HG03196 (cell line): Measurements from ENCODE around the gene SPRR1B.
"Not testable (repeated sequence)": the region's sequence is repeated elsewhere in the genome, so short reads cannot be mapped to it uniquely, and the experiment has no call there.

ENCODE experiments used
- ATAC-seq: cut with Tn5 transposase; IDR thresholded peaks from one replicate; pipeline ENCODE4 v1.9.1; 2021; ENCODE audit not compliant: unreplicated experiment

The SPRR1B gene, protein sequence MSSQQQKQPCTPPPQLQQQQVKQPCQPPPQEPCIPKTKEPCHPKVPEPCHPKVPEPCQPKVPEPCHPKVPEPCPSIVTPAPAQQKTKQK

GRCh38 chr1:153030895-153031294, at the start of gene SPRR1B:
Gene SPRR1B, plus strand, starts transcription at chr1:153031203. Its CDS starts 1,143 bp downstream, at chr1:153032346.
- no peak for ATAC-seq

DNA sequence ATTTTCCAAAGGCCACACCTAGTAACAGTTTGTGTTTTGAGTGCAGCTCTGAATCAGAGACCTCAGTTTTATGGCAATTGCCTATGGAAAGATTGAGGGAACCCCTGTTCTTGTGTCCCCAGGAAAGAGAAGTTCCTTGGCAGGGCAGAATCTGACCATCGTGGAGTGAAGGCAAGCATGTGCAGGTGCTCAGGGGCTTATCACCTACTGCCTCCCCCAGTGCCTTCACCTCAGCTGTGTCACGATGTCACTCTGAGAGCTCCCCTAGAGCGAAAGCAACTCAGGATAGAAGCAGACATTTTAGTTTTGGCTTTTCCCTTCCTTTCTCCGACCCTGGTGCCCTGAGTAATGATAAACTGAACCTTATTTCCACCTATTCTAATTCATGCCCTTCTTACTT, 48.9 kb upstream of the SPRR1B start:
- ATAC-seq, result no peak

GRCh38 chr1:152983234-152983633, 47.8 kb upstream of the SPRR1B start:
- no peak for ATAC-seq

DNA sequence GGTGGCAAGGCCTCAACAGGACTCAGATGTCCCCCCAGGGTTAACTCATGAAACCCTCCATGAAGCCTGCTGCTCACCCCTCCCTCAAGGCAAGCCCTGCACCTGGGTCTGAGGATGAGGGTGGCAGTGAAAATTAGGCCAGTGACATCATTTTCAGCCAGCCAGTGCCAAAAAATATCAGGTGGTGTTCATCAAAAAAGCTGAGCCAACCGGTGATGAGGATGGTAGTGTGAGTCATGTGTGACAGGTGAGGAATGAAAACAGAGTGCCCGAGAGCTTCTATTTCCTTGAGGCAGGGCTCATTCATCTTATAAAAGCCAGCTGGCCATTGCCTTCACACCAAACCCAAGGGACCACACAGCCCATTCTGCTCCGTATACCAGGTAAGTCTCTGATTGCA, 47.3 kb upstream of the SPRR1B start, which contains the start of gene SPRR1A:
TSS of gene SPRR1A (plus strand) at position 339 of the 400 bp plus-strand sequence. CDS start 1,150 bp downstream, outside the sequence.
- no peak for ATAC-seq

DNA sequence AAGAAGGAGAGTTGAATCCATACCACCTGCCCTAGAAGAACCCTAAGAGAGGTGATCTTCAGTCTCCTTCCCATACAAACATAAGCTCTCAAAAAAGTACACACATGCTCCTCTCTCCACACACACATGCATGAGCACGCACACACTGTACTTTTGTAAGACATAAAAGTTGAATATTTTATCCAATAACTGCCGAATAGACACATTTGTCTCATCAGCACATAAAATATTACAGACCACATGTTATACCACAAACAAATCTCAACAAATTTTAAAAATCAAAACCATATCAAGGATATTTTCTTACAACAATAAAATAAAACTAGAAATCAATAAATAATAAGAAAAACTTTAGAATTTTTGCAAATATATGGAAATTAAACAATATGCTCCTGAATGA, 44.4 kb upstream of the SPRR1B start:
- ATAC-seq, result no peak

- ATAC-seq, result no peak
Measured at GRCh38 chr1:152993186-152993585, 37.8 kb upstream of the SPRR1B start.

- ATAC-seq, result no peak
Measured at GRCh38 chr1:152995842-152996241, 35.2 kb upstream of the SPRR1B start.

DNA sequence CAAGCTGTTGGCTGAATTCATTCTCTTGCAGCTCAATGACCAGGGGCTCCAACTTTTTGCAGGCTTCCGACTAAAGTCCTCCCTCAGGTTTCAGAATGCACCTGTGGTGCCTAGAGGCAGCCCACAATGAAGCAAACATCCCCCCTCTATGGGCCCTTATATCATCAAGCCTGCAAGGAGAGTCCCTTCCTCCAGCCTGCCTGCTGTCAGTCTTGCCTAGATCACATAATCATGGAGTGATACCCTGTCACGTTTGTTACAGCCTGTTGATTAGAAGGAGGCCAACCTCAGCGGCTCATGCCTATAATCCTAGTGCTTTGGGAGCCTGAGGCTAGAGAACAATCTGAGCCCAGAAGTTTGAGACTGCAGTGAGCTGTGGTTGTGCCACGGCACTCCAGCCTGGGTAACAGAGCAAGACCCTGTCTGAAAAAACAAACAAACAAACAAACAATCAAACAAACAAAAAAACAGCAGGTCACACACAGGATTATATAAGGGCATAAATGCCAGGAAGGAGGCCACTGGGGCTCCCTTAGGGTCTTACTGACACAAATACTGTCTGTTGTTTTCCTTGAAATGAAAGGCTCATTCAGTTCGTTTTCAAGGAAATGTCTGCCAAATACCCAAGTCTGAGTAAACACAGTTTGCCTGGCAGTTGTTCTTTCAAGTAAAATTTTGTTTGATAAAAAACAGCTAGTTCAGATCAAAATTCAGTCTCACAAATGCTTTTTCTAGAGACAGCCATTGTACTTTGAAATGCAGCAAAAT, 34.2 kb upstream of the SPRR1B start:
- ATAC-seq, result no peak

DNA sequence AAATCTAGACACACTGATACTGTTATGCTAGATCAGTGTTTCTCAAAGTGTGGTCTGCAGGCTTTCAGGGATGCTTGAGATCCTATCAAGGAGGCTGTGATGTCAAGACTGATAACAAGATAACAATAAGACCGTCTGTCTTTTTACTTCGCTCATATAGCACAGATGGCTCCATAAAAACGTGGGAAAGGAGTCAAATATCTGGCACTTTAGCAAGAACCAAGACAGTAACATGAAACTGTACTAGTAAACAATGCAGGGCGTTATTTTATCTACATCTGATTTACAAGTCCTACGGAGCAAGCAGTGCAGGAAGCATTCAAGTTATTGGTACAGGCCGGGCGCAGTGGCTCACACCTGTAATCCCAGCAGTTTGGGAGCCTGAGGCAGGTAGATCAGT, 33.1 kb upstream of the SPRR1B start:
- ATAC-seq, result no peak

- ATAC-seq, result no peak
Measured at GRCh38 chr1:152998476-152998875, 32.5 kb upstream of the SPRR1B start.

- no peak for ATAC-seq
Measured at GRCh38 chr1:152999818-153000217, 31.2 kb upstream of the SPRR1B start.

GRCh38 chr1:153000294-153000693, 30.7 kb upstream of the SPRR1B start:
- no peak for ATAC-seq

DNA sequence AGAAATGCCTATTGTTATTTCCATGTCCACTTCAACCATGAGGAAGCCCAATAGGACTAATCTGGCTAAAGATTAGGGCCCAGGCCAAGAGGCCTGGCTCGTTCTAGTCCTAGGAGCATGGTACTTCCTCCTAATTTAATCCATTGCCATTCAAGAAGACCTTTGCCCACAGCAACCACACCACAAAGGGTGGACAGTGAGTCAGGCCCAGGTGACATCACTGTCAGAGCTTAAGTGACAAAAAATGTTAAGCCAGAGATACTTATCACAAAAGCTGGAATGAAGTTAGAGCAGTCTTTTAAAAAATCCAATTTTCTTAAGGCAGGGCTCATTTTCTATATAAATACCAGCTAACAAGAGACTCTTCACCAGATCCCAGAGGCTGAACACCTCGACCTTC, 29.6 kb upstream of the SPRR1B start, which contains the start of gene SPRR3:
TSS of gene SPRR3 (plus strand) at position 368 of the 400 bp plus-strand sequence. CDS start 1,272 bp downstream, outside the sequence.
- no peak for ATAC-seq

DNA sequence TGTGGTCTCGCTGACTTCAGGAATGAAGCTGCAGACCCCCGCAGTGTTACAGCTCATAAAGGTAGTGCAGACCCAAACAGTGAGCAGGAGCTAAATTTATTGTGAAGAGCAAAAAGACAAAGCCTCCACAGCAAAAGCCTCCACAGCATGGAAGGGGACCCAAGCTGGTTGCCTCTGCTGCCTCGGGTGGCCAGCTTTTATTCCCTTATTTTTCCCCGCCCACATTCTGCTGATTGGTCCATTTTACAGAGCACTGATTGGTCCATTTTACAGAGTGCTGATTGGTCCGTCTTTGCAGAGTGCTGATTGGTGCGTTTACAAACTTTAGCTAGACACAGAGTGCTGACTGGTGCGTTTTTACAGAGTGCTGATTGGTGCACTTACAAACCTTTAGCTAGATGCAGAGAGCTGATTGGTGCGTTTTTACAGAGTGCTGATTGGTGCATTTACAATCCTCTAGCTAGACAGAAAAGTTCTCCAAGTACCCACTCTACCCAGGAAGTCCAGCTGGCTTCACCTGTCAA, 19.7 kb upstream of the SPRR1B start:
- not testable (repeated sequence) for ATAC-seq

GRCh38 chr1:153021829-153022228, 9.2 kb upstream of the SPRR1B start:
- not testable (repeated sequence) for ATAC-seq

- not testable (repeated sequence) for ATAC-seq
Measured at GRCh38 chr1:153022340-153022739, 8.7 kb upstream of the SPRR1B start.

DNA sequence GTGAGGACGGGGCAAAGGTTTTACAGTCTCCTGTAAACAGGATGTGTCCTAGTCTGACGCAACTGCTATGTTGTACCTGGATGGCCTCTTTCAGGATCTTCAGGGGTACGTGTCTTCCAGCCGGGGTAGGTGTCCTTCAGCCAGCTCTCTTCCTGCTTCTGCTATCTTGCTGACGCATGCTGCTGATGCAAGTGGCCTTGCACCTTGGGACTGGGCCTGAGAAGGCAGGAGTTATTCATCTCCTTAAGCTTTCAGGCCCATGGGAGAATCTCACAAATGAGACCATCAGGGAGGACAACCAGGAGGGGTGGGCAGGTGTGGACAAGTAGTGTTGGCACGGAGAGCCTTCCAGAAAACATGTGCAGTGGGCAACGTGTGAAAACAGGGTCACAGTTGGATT, 7.9 kb upstream of the SPRR1B start:
- no peak for ATAC-seq

DNA sequence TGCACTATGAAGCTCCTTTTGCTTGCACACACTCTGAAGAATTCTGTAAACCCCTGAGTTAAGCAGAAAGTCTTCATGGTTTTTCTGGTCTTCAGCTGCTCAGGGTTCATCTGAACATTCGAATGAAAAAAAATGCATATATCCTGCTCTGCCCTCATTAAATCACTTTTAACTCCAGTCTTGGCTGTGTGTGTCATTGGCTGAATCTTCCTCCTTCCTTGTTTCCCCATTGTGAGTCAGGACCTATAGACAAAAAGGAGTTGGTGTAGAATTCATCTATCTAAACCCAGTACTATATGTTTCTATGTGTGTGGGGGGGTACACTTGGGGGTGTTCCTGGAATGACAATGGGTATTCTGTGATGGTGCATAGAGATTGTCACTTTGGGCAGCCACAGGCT, 6.6 kb upstream of the SPRR1B start:
- no peak for ATAC-seq

- ATAC-seq, result no peak
Measured at GRCh38 chr1:153025797-153026196, 5.2 kb upstream of the SPRR1B start.

GRCh38 chr1:153028766-153029165, 2.2 kb upstream of the SPRR1B start:
- ATAC-seq, result no peak

DNA sequence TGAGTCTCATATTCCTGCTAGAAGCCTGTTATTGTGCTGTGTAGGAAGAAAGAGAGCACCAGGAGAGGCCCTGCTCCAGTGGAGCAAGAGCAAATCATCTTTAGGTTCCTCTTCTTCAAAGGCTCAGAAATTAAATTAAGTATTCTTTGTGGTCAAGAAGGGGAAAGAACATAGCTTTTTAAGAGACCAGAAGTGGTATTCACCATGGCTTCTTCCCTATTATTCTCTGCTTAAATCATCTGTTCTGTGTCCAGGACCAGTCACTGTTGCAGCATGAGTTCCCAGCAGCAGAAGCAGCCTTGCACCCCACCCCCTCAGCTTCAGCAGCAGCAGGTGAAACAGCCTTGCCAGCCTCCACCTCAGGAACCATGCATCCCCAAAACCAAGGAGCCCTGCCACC, 1.1 kb downstream of the SPRR1B start:
- no peak for ATAC-seq

- no peak for ATAC-seq
Measured at GRCh38 chr1:153032677-153033308, 1.8 kb downstream of the SPRR1B start.
